Measurements from ENCODE around the gene PREX1. TPM values are rescaled to one million over a fixed set of nuclear protein-coding genes. Genes with fewer than 3 reads are reported as not detected.

Gene PREX1
- total RNA-seq, 3 donors from 2014 or later, result 53.1 to 84.2 (median 65.1) TPM

DNA sequence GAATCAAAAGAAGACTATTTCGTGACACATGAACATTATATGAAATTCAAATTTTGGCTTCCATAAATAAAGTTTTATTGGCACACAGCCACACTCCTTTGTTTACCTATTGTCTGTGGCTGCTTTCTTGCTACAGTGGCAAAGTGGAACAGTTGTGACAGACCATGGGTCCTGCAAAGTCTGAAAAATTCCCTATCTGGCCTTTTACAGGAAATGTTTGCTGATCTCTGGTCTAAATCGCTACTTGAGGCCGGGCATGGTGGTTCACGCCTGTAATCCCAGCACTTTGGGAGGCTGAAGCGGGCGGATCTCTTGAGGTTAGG lies 23.1 kb upstream of the PREX1 start:
- TF ChIP-seq POLR2A (IDR thresholded peaks at IDR 0.05) (no peak), POLR2AphosphoS5 (IDR thresholded peaks at IDR 0.05) (no peak)
- TF ChIP-seq, protein P1, sequence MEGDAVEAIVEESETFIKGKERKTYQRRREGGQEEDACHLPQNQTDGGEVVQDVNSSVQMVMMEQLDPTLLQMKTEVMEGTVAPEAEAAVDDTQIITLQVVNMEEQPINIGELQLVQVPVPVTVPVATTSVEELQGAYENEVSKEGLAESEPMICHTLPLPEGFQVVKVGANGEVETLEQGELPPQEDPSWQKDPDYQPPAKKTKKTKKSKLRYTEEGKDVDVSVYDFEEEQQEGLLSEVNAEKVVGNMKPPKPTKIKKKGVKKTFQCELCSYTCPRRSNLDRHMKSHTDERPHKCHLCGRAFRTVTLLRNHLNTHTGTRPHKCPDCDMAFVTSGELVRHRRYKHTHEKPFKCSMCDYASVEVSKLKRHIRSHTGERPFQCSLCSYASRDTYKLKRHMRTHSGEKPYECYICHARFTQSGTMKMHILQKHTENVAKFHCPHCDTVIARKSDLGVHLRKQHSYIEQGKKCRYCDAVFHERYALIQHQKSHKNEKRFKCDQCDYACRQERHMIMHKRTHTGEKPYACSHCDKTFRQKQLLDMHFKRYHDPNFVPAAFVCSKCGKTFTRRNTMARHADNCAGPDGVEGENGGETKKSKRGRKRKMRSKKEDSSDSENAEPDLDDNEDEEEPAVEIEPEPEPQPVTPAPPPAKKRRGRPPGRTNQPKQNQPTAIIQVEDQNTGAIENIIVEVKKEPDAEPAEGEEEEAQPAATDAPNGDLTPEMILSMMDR (IDR thresholded peaks at IDR 0.05), result no peak
- Histone ChIP-seq H3K36me3 (no peaks in the 10 kb centered on the region), H3K4me1 (no peaks in the 10 kb centered on the region), H3K9me3 (no peaks in the 10 kb centered on the region), H3K27ac (no peak overlapping the region), H3K4me3 (no peak overlapping the region), H3K27me3 (no peaks in the 10 kb centered on the region)
- intact Hi-C loops (cut with DNase I; ENCODE audit: low total_unique reads), result no loop called here
- no peak for DNase-seq (ENCODE audit: low spot score in 2 of 2)

DNA sequence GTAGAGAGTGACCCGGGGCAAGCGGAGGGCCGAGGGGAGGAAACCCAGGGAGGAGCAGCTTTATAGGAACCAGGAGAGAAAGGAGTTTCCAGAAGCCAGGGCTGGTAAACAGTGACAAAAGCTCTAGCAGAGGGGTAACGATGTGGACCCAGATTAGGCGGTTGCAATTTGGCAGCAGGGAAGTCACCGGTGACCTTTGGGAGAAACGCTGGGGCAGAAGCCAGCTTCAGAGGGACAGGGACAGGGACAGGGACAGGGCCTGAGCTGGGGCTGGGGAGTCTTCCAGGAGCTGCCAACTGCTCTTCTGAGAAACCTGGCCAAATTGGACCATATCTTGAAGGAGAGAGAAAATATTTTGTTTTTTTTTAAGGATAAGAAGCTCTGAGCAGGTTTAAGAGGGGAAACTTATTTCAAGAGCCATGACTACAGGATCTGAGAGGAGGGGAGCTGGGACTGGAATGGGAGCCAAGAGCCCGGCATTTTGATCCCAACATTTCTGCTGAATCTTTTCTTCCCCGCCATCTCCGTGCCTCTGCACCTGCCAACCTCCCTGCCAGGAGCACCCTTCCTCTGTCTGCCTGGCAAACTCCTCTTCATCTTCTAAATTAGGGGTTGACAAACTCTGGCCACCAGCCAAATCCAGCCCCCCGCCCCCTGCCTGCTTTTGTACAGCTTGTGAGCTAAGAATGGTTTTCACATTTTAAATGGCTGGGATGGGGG lies 22.6 kb upstream of the PREX1 start:
- TF ChIP-seq, protein P1 (IDR thresholded peaks at IDR 0.05), result no peak
- TF ChIP-seq POLR2AphosphoS5 (IDR thresholded peaks at IDR 0.05), result no peak
- no peak for TF ChIP-seq POLR2A (IDR thresholded peaks at IDR 0.05)
- intact Hi-C loops (cut with DNase I; ENCODE audit: low total_unique reads), result no loop called here
- Histone ChIP-seq H3K4me3 (no peak overlapping the region), H3K27ac (peak overlapping the region in 1 of 2 donors; percentile 0), H3K36me3 (no peaks in the 10 kb centered on the region), H3K4me1 (no peaks in the 10 kb centered on the region), H3K9me3 (no peaks in the 10 kb centered on the region), H3K27me3 (no peaks in the 10 kb centered on the region)
- no peak for DNase-seq (ENCODE audit: low spot score in 2 of 2)

DNA sequence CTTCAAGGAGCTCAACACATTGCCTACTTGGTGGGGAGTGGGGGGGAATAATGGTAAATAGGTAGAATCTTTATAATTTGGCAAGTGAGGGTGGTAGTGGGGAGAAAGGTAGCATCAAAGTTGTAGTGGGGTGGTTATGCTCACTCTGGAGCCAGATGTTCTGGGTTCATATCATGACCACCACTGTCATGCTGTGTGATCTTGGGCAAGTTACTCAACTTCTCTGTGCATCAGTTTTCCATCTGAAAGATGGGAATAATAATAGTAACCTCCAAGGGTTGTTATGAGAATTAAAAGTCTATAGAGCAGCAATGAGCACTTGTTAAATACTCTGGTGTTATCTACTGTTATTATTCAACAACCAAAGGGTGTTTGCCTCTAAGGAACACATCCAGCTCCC lies 22.0 kb upstream of the PREX1 start:
- peak overlapping the region in 1 of 2 donors; percentile 0 for H3K27ac ChIP-seq
- intact Hi-C loops (cut with DNase I; ENCODE audit: low total_unique reads), result no loop called here
- no peaks in the 10 kb centered on the region for H3K4me1 ChIP-seq
- H3K9me3 ChIP-seq, result no peaks in the 10 kb centered on the region
- no peak for TF ChIP-seq POLR2AphosphoS5 (IDR thresholded peaks at IDR 0.05)
- TF ChIP-seq, protein P1 (IDR thresholded peaks at IDR 0.05), result no peak
- TF ChIP-seq POLR2A (IDR thresholded peaks at IDR 0.05), result no peak
- no peaks in the 10 kb centered on the region for H3K27me3 ChIP-seq
- no peak overlapping the region for H3K4me3 ChIP-seq
- DNase-seq (ENCODE audit: low spot score in 2 of 2), result no peak
- no peaks in the 10 kb centered on the region for H3K36me3 ChIP-seq

DNA sequence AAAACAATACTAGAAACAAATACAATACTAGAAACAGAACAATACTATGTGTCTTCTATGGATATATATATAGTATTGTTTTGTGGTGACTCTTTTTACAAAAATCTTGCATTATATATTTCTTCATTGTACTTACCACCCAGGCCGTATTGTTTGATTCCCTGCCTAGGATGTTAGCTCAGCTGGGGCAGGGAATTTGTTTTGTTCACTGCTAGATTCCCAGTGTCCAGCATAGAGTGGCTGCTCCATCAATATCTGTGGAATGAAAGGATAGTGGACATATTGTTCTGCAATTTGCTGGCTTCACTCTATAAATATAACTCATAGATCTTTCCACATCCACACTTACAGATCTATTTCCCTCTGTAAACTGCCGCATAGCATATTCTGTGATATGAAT lies 21.5 kb upstream of the PREX1 start:
- H3K27ac ChIP-seq, result no peak overlapping the region
- no peak for DNase-seq (ENCODE audit: low spot score in 2 of 2)
- H3K9me3 ChIP-seq, result no peaks in the 10 kb centered on the region
- TF ChIP-seq POLR2A (IDR thresholded peaks at IDR 0.05), result no peak
- TF ChIP-seq, protein P1 (IDR thresholded peaks at IDR 0.05), result no peak
- no peak for TF ChIP-seq POLR2AphosphoS5 (IDR thresholded peaks at IDR 0.05)
- H3K36me3 ChIP-seq, result no peaks in the 10 kb centered on the region
- intact Hi-C loops (cut with DNase I; ENCODE audit: low total_unique reads), result no loop called here
- H3K27me3 ChIP-seq, result no peaks in the 10 kb centered on the region
- no peaks in the 10 kb centered on the region for H3K4me1 ChIP-seq
- no peak overlapping the region for H3K4me3 ChIP-seq

DNA sequence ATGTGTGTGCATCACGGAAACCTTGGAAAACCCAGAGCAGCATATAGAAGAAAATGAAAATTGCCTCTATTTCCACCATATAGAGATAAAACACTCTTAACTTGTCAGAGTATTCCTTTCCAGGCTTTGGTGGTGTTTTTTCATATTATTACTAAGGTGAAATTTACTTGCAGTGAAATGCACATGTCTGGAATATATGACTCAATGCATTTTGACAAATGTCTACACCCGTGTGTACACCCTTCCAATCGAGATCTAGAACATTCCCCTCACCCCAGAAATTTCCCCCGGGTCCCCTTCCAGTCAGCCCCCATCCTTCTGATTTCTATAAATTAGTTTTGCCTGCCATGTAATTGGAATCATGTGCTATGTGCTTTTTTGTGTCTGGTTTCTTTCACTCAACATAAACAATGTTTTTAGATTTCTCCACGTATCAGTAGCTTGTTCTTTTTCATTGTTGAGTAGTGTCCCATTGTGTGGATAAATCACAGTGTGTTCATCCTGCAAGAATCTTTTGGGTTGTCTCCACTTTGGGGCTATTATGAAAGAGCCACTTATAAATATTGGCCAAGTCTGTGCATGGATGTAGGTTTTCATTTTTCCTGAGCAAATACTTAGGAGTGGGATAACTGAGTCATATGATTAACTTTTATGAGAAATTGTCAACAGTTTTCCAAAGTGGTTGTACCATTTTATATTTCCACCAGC lies 19.9 kb upstream of the PREX1 start:
- Histone ChIP-seq H3K27ac (no peak overlapping the region), H3K36me3 (no peaks in the 10 kb centered on the region), H3K4me3 (no peak overlapping the region), H3K27me3 (no peaks in the 10 kb centered on the region), H3K9me3 (no peaks in the 10 kb centered on the region), H3K4me1 (no peaks in the 10 kb centered on the region)
- DNase-seq (ENCODE audit: low spot score in 2 of 2), result no peak
- no peak for TF ChIP-seq POLR2A (IDR thresholded peaks at IDR 0.05)
- TF ChIP-seq, protein P1 (IDR thresholded peaks at IDR 0.05), result no peak
- no peak for TF ChIP-seq POLR2AphosphoS5 (IDR thresholded peaks at IDR 0.05)
- intact Hi-C loops (cut with DNase I; ENCODE audit: low total_unique reads), result no loop called here
